ENCODE results near the gene SMARCE1.
A peak's percentile ranks its signal among the peaks of the same experiment; 100 is the strongest.

SMARCE1 gene

DNA sequence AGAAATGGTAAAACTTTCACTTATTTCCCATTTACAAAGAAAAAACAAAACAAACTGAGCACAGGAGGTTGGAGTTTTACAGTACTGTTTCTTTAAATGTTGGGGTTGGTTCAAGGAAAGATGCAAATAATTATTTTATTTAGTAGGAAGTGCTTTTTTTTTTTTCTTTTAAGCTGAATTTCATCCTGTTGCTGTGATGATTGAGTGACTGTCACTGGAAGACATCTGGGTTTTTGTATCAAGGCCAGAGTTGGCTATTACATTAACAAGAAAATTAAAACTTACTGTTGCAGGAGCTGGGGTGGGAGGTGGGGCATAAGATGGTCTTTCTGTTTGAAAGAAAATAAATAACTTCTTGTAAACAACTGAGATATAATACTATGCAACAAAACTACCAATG, 2.3 kb downstream of the SMARCE1 start:
- Histone ChIP-seq H3K4me1 (ENCODE audit: control insufficient read depth, low read depth, low read length) (peaks cover 4% of the 10 kb centered on the region), H3K27ac (ENCODE audit: low read depth, low read length) (no peak overlapping the region), H2AK5ac (ENCODE audit: low read length) (no peak overlapping the region), H4K5ac (ENCODE audit: low read length) (no peak overlapping the region), H4K8ac (ENCODE audit: low read depth, low read length) (no peak overlapping the region), H3K79me2 (ENCODE audit: control insufficient read depth, insufficient read depth, low read length) (peaks cover 15% of the 10 kb centered on the region), H3K36me3 (ENCODE audit: control insufficient read depth, insufficient read depth, low read length) (no peaks in the 10 kb centered on the region), H3K79me1 (ENCODE audit: low read length) (peaks cover 7% of the 10 kb centered on the region), H2BK5ac (ENCODE audit: low read length) (no peak overlapping the region), H2BK15ac (replicated peaks; ENCODE audit: low read depth) (no peak overlapping the region), H2BK120ac (ENCODE audit: low read depth, low read length) (no peak overlapping the region), H3K56ac (ENCODE audit: low read length) (no peak overlapping the region), H3K18ac (ENCODE audit: low read length) (no peak overlapping the region), H3K4ac (ENCODE audit: low read depth, low read length) (no peak overlapping the region), H3K4me2 (ENCODE audit: low read length) (no peak overlapping the region), H3K23ac (ENCODE audit: low read length) (no peak overlapping the region), H3K4me3 (ENCODE audit: low read length) (no peak overlapping the region), H3K27me3 (ENCODE audit: insufficient read depth, low read length, poor library complexity) (no peaks in the 10 kb centered on the region), H3K9ac (ENCODE audit: low read length) (no peak overlapping the region)
- no peak for DNase-seq

DNA sequence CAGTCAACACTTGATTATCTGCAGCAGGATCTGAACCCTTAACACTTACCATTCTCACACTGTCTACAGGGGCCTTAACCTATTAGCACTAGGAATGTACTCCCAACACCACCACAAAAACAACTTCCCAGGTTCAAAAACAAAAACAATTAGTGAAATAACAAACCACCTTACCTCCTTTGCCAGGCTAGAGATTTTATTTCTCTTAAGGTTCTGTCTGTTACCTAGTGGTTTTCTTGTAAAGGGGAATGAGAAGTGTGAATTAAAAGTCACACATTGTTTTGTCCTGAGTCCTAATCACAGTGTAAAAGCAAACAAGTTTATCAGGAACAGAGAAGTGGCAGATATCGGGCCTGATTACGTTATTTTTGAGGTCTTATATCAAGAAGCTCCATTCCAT, 9.7 kb downstream of the SMARCE1 start:
- Histone ChIP-seq H3K9ac (ENCODE audit: low read length) (no peak overlapping the region), H4K5ac (ENCODE audit: low read length) (no peak overlapping the region), H2BK5ac (ENCODE audit: low read length) (no peak overlapping the region), H2BK120ac (ENCODE audit: low read depth, low read length) (no peak overlapping the region), H3K27me3 (ENCODE audit: insufficient read depth, low read length, poor library complexity) (no peaks in the 10 kb centered on the region), H3K36me3 (ENCODE audit: control insufficient read depth, insufficient read depth, low read length) (peaks cover 3% of the 10 kb centered on the region), H4K8ac (ENCODE audit: low read depth, low read length) (no peak overlapping the region), H3K4me1 (ENCODE audit: control insufficient read depth, low read depth, low read length) (peaks cover 3% of the 10 kb centered on the region), H3K56ac (ENCODE audit: low read length) (no peak overlapping the region), H3K4me3 (ENCODE audit: low read length) (no peak overlapping the region), H3K27ac (ENCODE audit: low read depth, low read length) (no peak overlapping the region), H2AK5ac (ENCODE audit: low read length) (no peak overlapping the region), H3K4me2 (ENCODE audit: low read length) (no peak overlapping the region), H3K79me2 (ENCODE audit: control insufficient read depth, insufficient read depth, low read length) (peaks cover 2% of the 10 kb centered on the region), H3K79me1 (ENCODE audit: low read length) (peaks cover 4% of the 10 kb centered on the region), H3K4ac (ENCODE audit: low read depth, low read length) (no peak overlapping the region), H2BK15ac (replicated peaks; ENCODE audit: low read depth) (no peak overlapping the region), H3K23ac (ENCODE audit: low read length) (no peak overlapping the region), H3K18ac (ENCODE audit: low read length) (no peak overlapping the region)
- peak; percentile 90 for DNase-seq
- no CpG with 5 or more reads among the region's 2 CpGs for WGBS (ENCODE audit: extremely low coverage, insufficient coverage, low lambda C conversion rate)

DNA sequence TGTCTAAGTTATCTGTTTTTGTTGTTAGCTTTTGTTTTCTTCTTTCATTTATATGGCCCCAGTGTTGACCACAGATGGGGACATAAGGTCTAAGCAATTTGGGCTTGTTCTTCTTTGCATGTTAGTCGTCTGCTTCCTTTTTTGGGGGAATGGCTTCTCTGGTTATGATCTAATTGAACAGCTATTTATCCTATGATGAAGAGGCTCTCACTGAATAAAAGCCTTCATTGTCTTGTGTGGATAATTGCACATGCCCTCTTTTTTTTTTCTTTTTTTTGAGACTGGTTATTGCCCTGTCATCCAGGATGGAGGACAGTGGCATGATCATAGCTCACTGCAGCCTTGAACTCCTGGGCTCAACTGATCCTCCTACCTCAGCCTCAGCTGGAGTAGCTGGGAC, 13.7 kb downstream of the SMARCE1 start:
- Histone ChIP-seq H3K23ac (ENCODE audit: low read length) (no peak overlapping the region), H3K9ac (ENCODE audit: low read length) (no peak overlapping the region)

DNA sequence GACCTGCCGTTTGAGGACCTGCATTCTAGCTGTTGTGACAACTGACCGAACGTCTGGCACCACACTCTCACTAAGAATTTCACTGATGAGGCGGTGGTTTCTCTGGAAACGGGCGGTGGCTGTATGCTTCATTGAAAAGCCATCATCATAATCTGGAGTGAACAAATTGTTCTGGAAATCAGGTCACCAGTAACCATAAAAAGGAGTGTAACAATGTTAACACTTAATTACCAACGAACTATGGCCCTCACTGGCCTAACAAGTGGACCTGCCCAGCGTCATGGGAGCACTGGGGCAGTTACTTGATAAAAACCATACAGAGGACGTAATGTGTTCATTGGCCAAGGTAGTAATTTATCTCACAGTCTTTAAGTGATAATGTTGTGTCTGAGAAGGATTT, 15.4 kb downstream of the SMARCE1 start:
- Histone ChIP-seq H3K9ac (ENCODE audit: low read length) (no peak overlapping the region), H4K8ac (ENCODE audit: low read depth, low read length) (no peak overlapping the region), H3K23ac (ENCODE audit: low read length) (no peak overlapping the region), H2BK120ac (ENCODE audit: low read depth, low read length) (no peak overlapping the region), H3K36me3 (ENCODE audit: control insufficient read depth, insufficient read depth, low read length) (peaks cover 11% of the 10 kb centered on the region), H3K4me1 (ENCODE audit: control insufficient read depth, low read depth, low read length) (no peaks in the 10 kb centered on the region), H2BK5ac (ENCODE audit: low read length) (no peak overlapping the region), H3K79me1 (ENCODE audit: low read length) (peaks cover 1% of the 10 kb centered on the region), H2AK5ac (ENCODE audit: low read length) (no peak overlapping the region), H3K79me2 (ENCODE audit: control insufficient read depth, insufficient read depth, low read length) (no peaks in the 10 kb centered on the region), H3K4ac (ENCODE audit: low read depth, low read length) (no peak overlapping the region), H3K18ac (ENCODE audit: low read length) (no peak overlapping the region), H3K27me3 (ENCODE audit: insufficient read depth, low read length, poor library complexity) (no peaks in the 10 kb centered on the region), H3K4me2 (ENCODE audit: low read length) (no peak overlapping the region), H3K56ac (ENCODE audit: low read length) (no peak overlapping the region), H2BK15ac (replicated peaks; ENCODE audit: low read depth) (no peak overlapping the region), H3K4me3 (ENCODE audit: low read length) (no peak overlapping the region), H3K27ac (ENCODE audit: low read depth, low read length) (no peak overlapping the region), H4K5ac (ENCODE audit: low read length) (no peak overlapping the region)
- no CpG with 5 or more reads among the region's 9 CpGs for WGBS (ENCODE audit: extremely low coverage, insufficient coverage, low lambda C conversion rate)
- DNase-seq: no peak

More for the DNA sequence above, 13.7 kb downstream of the SMARCE1 start:
- no peak overlapping the region for H2BK120ac ChIP-seq (ENCODE audit: low read depth, low read length)
- no peak overlapping the region for H3K4ac ChIP-seq (ENCODE audit: low read depth, low read length)
- H2BK5ac ChIP-seq (ENCODE audit: low read length): no peak overlapping the region
- peaks cover 11% of the 10 kb centered on the region for H3K36me3 ChIP-seq (ENCODE audit: control insufficient read depth, insufficient read depth, low read length)
- no peaks in the 10 kb centered on the region for H3K27me3 ChIP-seq (ENCODE audit: insufficient read depth, low read length, poor library complexity)
- no peak overlapping the region for H3K18ac ChIP-seq (ENCODE audit: low read length)
- no peak overlapping the region for H3K56ac ChIP-seq (ENCODE audit: low read length)
- H3K4me2 ChIP-seq (ENCODE audit: low read length): no peak overlapping the region
- no peak overlapping the region for H2AK5ac ChIP-seq (ENCODE audit: low read length)
- H3K4me3 ChIP-seq (ENCODE audit: low read length): no peak overlapping the region
- no peak overlapping the region for H4K8ac ChIP-seq (ENCODE audit: low read depth, low read length)
- no peak overlapping the region for H4K5ac ChIP-seq (ENCODE audit: low read length)
- no peak overlapping the region for H2BK15ac ChIP-seq (replicated peaks; ENCODE audit: low read depth)
- no peak for DNase-seq
- H3K79me2 ChIP-seq (ENCODE audit: control insufficient read depth, insufficient read depth, low read length): no peaks in the 10 kb centered on the region
- H3K79me1 ChIP-seq (ENCODE audit: low read length): peaks cover 2% of the 10 kb centered on the region
- no CpG with 5 or more reads among the region's 1 CpG for WGBS (ENCODE audit: extremely low coverage, insufficient coverage, low lambda C conversion rate)
- H3K4me1 ChIP-seq (ENCODE audit: control insufficient read depth, low read depth, low read length): peaks cover 1% of the 10 kb centered on the region
- no peak overlapping the region for H3K27ac ChIP-seq (ENCODE audit: low read depth, low read length)

DNA sequence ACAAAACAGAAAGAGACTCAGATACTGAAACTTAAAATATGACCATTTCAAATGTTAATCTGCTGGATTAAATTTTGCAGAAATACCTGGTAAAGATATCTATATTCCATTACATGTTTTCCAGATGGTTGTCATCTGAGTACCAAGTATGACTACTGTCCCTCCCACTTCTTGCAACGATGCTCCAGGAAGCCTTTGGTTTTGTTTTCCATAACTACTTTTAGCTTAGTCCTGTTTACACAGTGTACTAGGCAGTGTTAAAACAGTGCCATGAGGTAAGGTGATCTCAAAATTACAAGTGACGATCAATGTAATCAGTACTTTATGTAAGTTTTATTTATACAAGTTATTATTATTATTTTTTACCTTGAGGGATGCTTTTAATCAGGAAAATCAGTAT, 17.8 kb downstream of the SMARCE1 start:
- Histone ChIP-seq H3K4me2 (ENCODE audit: low read length) (no peak overlapping the region), H3K79me1 (ENCODE audit: low read length) (no peaks in the 10 kb centered on the region), H4K5ac (ENCODE audit: low read length) (no peak overlapping the region), H3K79me2 (ENCODE audit: control insufficient read depth, insufficient read depth, low read length) (no peaks in the 10 kb centered on the region), H3K4me3 (ENCODE audit: low read length) (no peak overlapping the region), H3K18ac (ENCODE audit: low read length) (no peak overlapping the region), H3K4me1 (ENCODE audit: control insufficient read depth, low read depth, low read length) (peaks cover 3% of the 10 kb centered on the region), H3K27me3 (ENCODE audit: insufficient read depth, low read length, poor library complexity) (no peaks in the 10 kb centered on the region), H3K27ac (ENCODE audit: low read depth, low read length) (no peak overlapping the region), H3K9ac (ENCODE audit: low read length) (no peak overlapping the region), H4K8ac (ENCODE audit: low read depth, low read length) (no peak overlapping the region), H2BK15ac (replicated peaks; ENCODE audit: low read depth) (no peak overlapping the region), H3K56ac (ENCODE audit: low read length) (no peak overlapping the region), H2AK5ac (ENCODE audit: low read length) (no peak overlapping the region), H3K23ac (ENCODE audit: low read length) (no peak overlapping the region), H3K4ac (ENCODE audit: low read depth, low read length) (no peak overlapping the region), H2BK120ac (ENCODE audit: low read depth, low read length) (no peak overlapping the region), H3K36me3 (ENCODE audit: control insufficient read depth, insufficient read depth, low read length) (peaks cover 10% of the 10 kb centered on the region), H2BK5ac (ENCODE audit: low read length) (no peak overlapping the region)
- no peak for DNase-seq
- WGBS (ENCODE audit: extremely low coverage, insufficient coverage, low lambda C conversion rate): no CpG with 5 or more reads among the region's 2 CpGs

DNA sequence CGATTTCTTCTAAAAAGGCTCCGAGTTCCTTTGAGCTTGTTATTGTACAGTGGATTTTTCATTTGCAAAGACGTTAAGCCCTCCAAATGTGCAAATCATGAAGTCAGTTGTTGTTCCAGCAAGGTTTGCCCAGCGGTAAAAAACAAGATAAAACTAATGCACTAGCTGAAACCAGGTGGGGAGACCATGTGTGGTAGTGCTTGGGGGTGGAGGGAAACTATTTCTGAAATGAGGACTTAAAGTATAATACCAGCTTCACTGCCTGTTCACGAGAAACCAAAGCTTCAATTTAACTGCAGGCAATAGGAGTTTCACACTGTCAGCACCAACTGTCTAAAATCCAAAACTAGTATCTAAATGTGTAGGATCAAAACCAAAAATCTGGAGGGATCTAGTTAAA, 22.3 kb downstream of the SMARCE1 start:
- Histone ChIP-seq H3K23ac (ENCODE audit: low read length) (no peak overlapping the region), H2BK5ac (ENCODE audit: low read length) (no peak overlapping the region), H3K36me3 (ENCODE audit: control insufficient read depth, insufficient read depth, low read length) (peaks cover 1% of the 10 kb centered on the region), H3K27ac (ENCODE audit: low read depth, low read length) (no peak overlapping the region), H3K27me3 (ENCODE audit: insufficient read depth, low read length, poor library complexity) (no peaks in the 10 kb centered on the region), H3K4ac (ENCODE audit: low read depth, low read length) (no peak overlapping the region), H4K5ac (ENCODE audit: low read length) (no peak overlapping the region), H3K4me2 (ENCODE audit: low read length) (no peak overlapping the region), H3K18ac (ENCODE audit: low read length) (no peak overlapping the region), H3K9ac (ENCODE audit: low read length) (no peak overlapping the region), H3K79me2 (ENCODE audit: control insufficient read depth, insufficient read depth, low read length) (no peaks in the 10 kb centered on the region), H3K4me1 (ENCODE audit: control insufficient read depth, low read depth, low read length) (peaks cover 3% of the 10 kb centered on the region), H2BK120ac (ENCODE audit: low read depth, low read length) (peak overlapping the region; percentile 38), H3K4me3 (ENCODE audit: low read length) (no peak overlapping the region), H2BK15ac (replicated peaks; ENCODE audit: low read depth) (no peak overlapping the region), H3K79me1 (ENCODE audit: low read length) (no peaks in the 10 kb centered on the region), H3K56ac (ENCODE audit: low read length) (no peak overlapping the region), H4K8ac (ENCODE audit: low read depth, low read length) (no peak overlapping the region), H2AK5ac (ENCODE audit: low read length) (no peak overlapping the region)
- no peak for DNase-seq
- WGBS (ENCODE audit: extremely low coverage, insufficient coverage, low lambda C conversion rate): no CpG with 5 or more reads among the region's 5 CpGs

All from mesendoderm (in vitro differentiated cells).